CD4-positive, alpha-beta T cell treated with Interleukin-4 for 1 hour (primary cell): ENCODE results near the gene ADARB2.

ENCODE experiments used
- DNase-seq, 2 donors: peaks; one replicate each; pipeline ENCODE4 v3.0.0-alpha.2; 2020 to 2022

ADARB2 gene

GRCh38 chr10:1132584-1132983 is 604.7 kb downstream of the ADARB2 start:
- DNase-seq, result no peak

GRCh38 chr10:1130995-1131790 is 606.1 kb downstream of the ADARB2 start:
- no peak for DNase-seq

GRCh38 chr10:1130226-1130625 is 607.1 kb downstream of the ADARB2 start:
- DNase-seq, result no peak

GRCh38 chr10:1128649-1129048 is 608.7 kb downstream of the ADARB2 start:
- DNase-seq, result no peak

- no peak for DNase-seq
Observed at GRCh38 chr10:1128115-1128514, 609.2 kb downstream of the ADARB2 start.

- no peak for DNase-seq
Observed at GRCh38 chr10:1127629-1128028, 609.7 kb downstream of the ADARB2 start.
